Esophagus squamous epithelium (tissue), 5 donors: ENCODE results near the gene HMGCL. TPM values are rescaled to one million over a fixed set of nuclear protein-coding genes. Genes with fewer than 3 reads are reported as not detected.

ENCODE experiments used
- DNase-seq: peaks from one replicate; lab custom pipeline; 2025; lab: John Stamatoyannopoulos, UW
- H3K27ac ChIP-seq, 4 donors: fragments of 200-600 bp; sonication (generic); one replicate each; pipeline ENCODE4 v1.5.1; 2016 to 2019; ENCODE audit warnings: mild to moderate bottlenecking in 1 of 4
- H3K27me3 ChIP-seq, 4 donors: fragments of 200-600 bp; sonication (generic); 1 replicate in 3 of 4; 2 replicates in 1 of 4; pipeline versions ENCODE4 v1.5.1 to v1.6.0; 2017 to 2021; ENCODE audit warnings: antibody characterized with exemption in 1 of 4
- H3K36me3 ChIP-seq, 3 donors: fragments of 200-600 bp; sonication (generic); one replicate each; pipeline ENCODE4 v1.5.1; 2016 to 2019
- H3K4me1 ChIP-seq, 3 donors: fragments of 200-600 bp; sonication (generic); one replicate each; pipeline ENCODE4 v1.5.1; 2017 to 2019
- H3K4me3 ChIP-seq, 4 donors: fragments of 200-600 bp; sonication (generic); 1 replicate in 3 of 4; 2 replicates in 1 of 4; pipeline ENCODE4 v1.5.1; 2016 to 2019; ENCODE audit warnings: mild to moderate bottlenecking in 2 of 4, moderate library complexity in 1 of 4
- H3K9me3 ChIP-seq, 3 donors: fragments of 200-600 bp; sonication (generic); one replicate each; pipeline ENCODE4 v1.5.1; 2016 to 2019
- CTCF ChIP-seq, 6 experiments: fragments of 450-650 bp in 4 of 6; fragments of 200-600 bp in 2 of 6; sonication (generic) in 2 of 6; IDR thresholded peaks; one replicate each; pipeline ENCODE4 v1.5.1; 2016 to 2019; ENCODE audit warnings: antibody characterized with exemption in 6 of 6, mild to moderate bottlenecking in 4 of 6, moderate library complexity in 4 of 6
- POLR2A ChIP-seq, 4 donors: fragments of 450-650 bp; IDR thresholded peaks; one replicate each; pipeline ENCODE4 v1.6.1; 2017; ENCODE audit warnings: antibody characterized with exemption in 4 of 4, mild to moderate bottlenecking in 4 of 4, moderate library complexity in 3 of 4
- WGBS, 2 donors: methylation state at CpG; one replicate each; pipeline ENCODE4 v1.1.5; 2018; 5-methylcytosine and 5-hydroxymethylcytosine counted together
- intact Hi-C: fragments of 100-400 bp; cut with DNase I; formaldehyde crosslinking; loops from one replicate; pipeline ENCODE4 v1.15.0; 2022
- total RNA-seq, 4 donors: library from RNA; depleted of rRNA; stranded (reverse); fragments of >200 nt; gene quantifications; one replicate each; pipeline ENCODE4 v1.1.0, GENCODE V29; 2016
- donor health status: DM: yes; HTN: yes; CAD: no.

The HMGCL gene
- total RNA-seq, 4 donors from 2014 or later: 14.3 to 38.9 (median 26.6) TPM

GRCh38 chr1:23801876-23802275, 23.4 kb downstream of the HMGCL start:
- 28 to 52% methylated on average over 3 to 10 of the region's 10 CpGs for WGBS, 2 donors
- H3K27ac ChIP-seq: peak overlapping the region in 3 of 4 donors; percentile 92 to 97 (median 96)
- peaks cover 20 to 46% (median 24%) of the 10 kb centered on the region in 3 donors for H3K4me1 ChIP-seq
- peak overlapping the region in 1 of 4 donors; percentile 90 for H3K4me3 ChIP-seq
- intact Hi-C loops: loop anchor here (10.0 kb wide), 1 partner anchor 63 kb away; the partner anchor contains the start of gene FUCA1
- H3K9me3 ChIP-seq: no peaks in the 10 kb centered on the region
- H3K27me3 ChIP-seq: no peaks in the 10 kb centered on the region
- TF ChIP-seq POLR2A (IDR thresholded peaks at IDR 0.05): no peak
- TF ChIP-seq CTCF (IDR thresholded peaks at IDR 0.05): no peak
- DNase-seq: no peak
- peaks cover 0 to 44% (median 11%) of the 10 kb centered on the region in 3 donors for H3K36me3 ChIP-seq

- Histone ChIP-seq H3K36me3 (peaks cover 0 to 44% (median 15%) of the 10 kb centered on the region in 3 donors), H3K27ac (peak overlapping the region; percentile 92 to 97 (median 96)), H3K9me3 (no peaks in the 10 kb centered on the region), H3K27me3 (no peaks in the 10 kb centered on the region), H3K4me3 (peak overlapping the region; percentile 66 to 90 (median 85)), H3K4me1 (peaks cover 20 to 49% (median 24%) of the 10 kb centered on the region in 3 donors)
- DNase-seq: no peak
- TF ChIP-seq POLR2A (IDR thresholded peaks at IDR 0.05): no peak
- TF ChIP-seq CTCF (IDR thresholded peaks at IDR 0.05): no peak
- intact Hi-C loops: loop anchor here (10.0 kb wide), 1 partner anchor 63 kb away; the partner anchor contains the start of gene FUCA1
- WGBS, 2 donors: 6 to 31% methylated on average over 8 to 15 of the region's 19 CpGs
Measured at GRCh38 chr1:23801338-23801748, 23.9 kb downstream of the HMGCL start.

- Histone ChIP-seq H3K4me1 (peaks cover 20 to 53% (median 24%) of the 10 kb centered on the region in 3 donors), H3K27ac (peak within 1 kb of the TSS; percentile 92 to 97 (median 96)), H3K4me3 (peak within 1 kb of the TSS; percentile 66 to 90 (median 85)), H3K9me3 (no peaks in the 10 kb centered on the region), H3K36me3 (peaks cover 0 to 50% (median 21%) of the 10 kb centered on the region in 3 donors), H3K27me3 (no peaks in the 10 kb centered on the region)
- TF ChIP-seq POLR2A (IDR thresholded peaks at IDR 0.05) (peak in 3 of 4 donors; percentile 53 to 79 (median 57)), CTCF (IDR thresholded peaks at IDR 0.05) (no peak)
- WGBS, 2 donors: 0% methylated on average over 11 to 22 of the region's 82 CpGs
- intact Hi-C loops: loop anchor here (10.0 kb wide), 1 partner anchor 64 kb away; the partner anchor contains the start of gene FUCA1
- DNase-seq: peak; percentile 89
Measured at GRCh38 chr1:23800400-23801337, 24.6 kb downstream of the HMGCL start, which contains the start of gene GALE. GALE (minus strand) TSS chr1:23800754; CDS start chr1:23799007, 1,747 bp downstream.

GRCh38 chr1:23799570-23800399, 25.4 kb downstream of the HMGCL start:
- intact Hi-C loops: loop anchor here (10.0 kb wide), 1 partner anchor 65 kb away; the partner anchor contains the start of gene FUCA1
- Histone ChIP-seq H3K4me1 (peaks cover 20 to 53% (median 24%) of the 10 kb centered on the region in 3 donors), H3K4me3 (peak overlapping the region; percentile 66 to 90 (median 85)), H3K9me3 (no peaks in the 10 kb centered on the region), H3K27me3 (no peaks in the 10 kb centered on the region), H3K36me3 (peaks cover 0 to 58% (median 23%) of the 10 kb centered on the region in 3 donors), H3K27ac (peak overlapping the region; percentile 92 to 97 (median 96))
- no peak for DNase-seq
- TF ChIP-seq POLR2A (IDR thresholded peaks at IDR 0.05): peak in 3 of 4 donors; percentile 52 to 73 (median 54)
- no peak for TF ChIP-seq CTCF (IDR thresholded peaks at IDR 0.05)
- 1% methylated on average over 21 of the region's 48 CpGs; no CpG with 5 or more reads in 1 of the 2 donors for WGBS, 2 donors
